Lung (tissue), 12 donors: Measurements from ENCODE around the gene TMEM52. TPM values are rescaled to one million over a fixed set of nuclear protein-coding genes. Genes with fewer than 3 reads are reported as not detected.

Experiments
- ATAC-seq: fragments of 200-7000 bp; cut with Tn5 transposase; one replicate; pipeline ENCODE4 v1.9.1; 2020; ENCODE audit warnings: moderate number of reproducible peaks; ENCODE audit not compliant: insufficient read depth, low FRiP score
- DNase-seq, 3 donors: peaks; one replicate each; pipeline ENCODE4 v3.0.0-alpha.2; 2013 to 2017
- H3K27ac ChIP-seq, 2 donors: one replicate each; pipeline ENCODE4 v1.5.1; 2013; ENCODE audit warnings: mild to moderate bottlenecking in 2 of 2, moderate library complexity in 2 of 2, control low read depth in 1 of 2, inconsistent platforms in 1 of 2, low read depth in 1 of 2, low read length in 1 of 2
- H3K27me3 ChIP-seq, 3 donors: one replicate each; pipeline ENCODE4 v1.5.1; 2013; ENCODE audit warnings: low read length in 2 of 3; ENCODE audit not compliant: control insufficient read depth in 3 of 3, insufficient read depth in 3 of 3
- H3K36me3 ChIP-seq, 4 donors: one replicate each; pipeline ENCODE4 v1.5.1; 2013; ENCODE audit warnings: low read length in 4 of 4, mild to moderate bottlenecking in 1 of 4, moderate library complexity in 1 of 4; ENCODE audit not compliant: control insufficient read depth in 4 of 4, insufficient read depth in 4 of 4
- H3K4me1 ChIP-seq, 5 donors: one replicate each; pipeline ENCODE4 v1.5.1; 2013; ENCODE audit warnings: low read length in 5 of 5, mild to moderate bottlenecking in 2 of 5, moderate library complexity in 1 of 5; ENCODE audit not compliant: control insufficient read depth in 5 of 5, insufficient read depth in 5 of 5
- H3K4me3 ChIP-seq: one replicate; pipeline ENCODE4 v1.5.1; 2013; ENCODE audit warnings: mild to moderate bottlenecking, control low read depth, moderate library complexity
- H3K9ac ChIP-seq, 2 donors: one replicate each; pipeline ENCODE4 v1.5.1; 2013; ENCODE audit warnings: low read length in 2 of 2, control low read depth in 1 of 2; ENCODE audit not compliant: insufficient read depth in 1 of 2
- H3K9me3 ChIP-seq, 4 donors: one replicate each; pipeline ENCODE4 v1.5.1; 2013; ENCODE audit warnings: low read length in 3 of 4, mild to moderate bottlenecking in 1 of 4, moderate library complexity in 1 of 4; ENCODE audit not compliant: control insufficient read depth in 4 of 4, insufficient read depth in 3 of 4
- WGBS, 2 donors: extraction: QIAGEN DNeasy Blood & Tissue Kit; methylation state at CpG; one replicate each; pipeline ENCODE4 v1.1.7; 2013; 5-methylcytosine and 5-hydroxymethylcytosine counted together
- polyA plus RNA-seq, 2 donors: library from polyadenylated mRNA; stranded (reverse); fragments of 200-250 nt; gene quantifications; one replicate each; pipeline ENCODE4 v1.2.1, GENCODE V29; 2013
- total RNA-seq, 2 donors: library from RNA; depleted of rRNA in 1 of 2; stranded (reverse); fragments of >200 nt in 1 of 2; gene quantifications; one replicate each; pipeline ENCODE4 v1.2.1, GENCODE V29; 2014 to 2021
- TF ChIP-seq, protein P1 (sequence below): IDR thresholded peaks from 2 replicates; pipeline ENCODE4 v1.5.1; 2012; ENCODE audit warnings: mild to moderate bottlenecking; ENCODE audit errors: control extremely low read depth, extremely low read depth
- donor health status: control.
- donor health status: control.
- donor health status: Bipolar disorder and iron deficiency.
- donor health status: healthy.
- donor health status: DM: yes; HTN: yes; CAD: no.

Gene TMEM52
- total and polyA plus RNA-seq, 4 donors: 2.8 to 6.1 (median 3.1) TPM; not detected in 1

DNA sequence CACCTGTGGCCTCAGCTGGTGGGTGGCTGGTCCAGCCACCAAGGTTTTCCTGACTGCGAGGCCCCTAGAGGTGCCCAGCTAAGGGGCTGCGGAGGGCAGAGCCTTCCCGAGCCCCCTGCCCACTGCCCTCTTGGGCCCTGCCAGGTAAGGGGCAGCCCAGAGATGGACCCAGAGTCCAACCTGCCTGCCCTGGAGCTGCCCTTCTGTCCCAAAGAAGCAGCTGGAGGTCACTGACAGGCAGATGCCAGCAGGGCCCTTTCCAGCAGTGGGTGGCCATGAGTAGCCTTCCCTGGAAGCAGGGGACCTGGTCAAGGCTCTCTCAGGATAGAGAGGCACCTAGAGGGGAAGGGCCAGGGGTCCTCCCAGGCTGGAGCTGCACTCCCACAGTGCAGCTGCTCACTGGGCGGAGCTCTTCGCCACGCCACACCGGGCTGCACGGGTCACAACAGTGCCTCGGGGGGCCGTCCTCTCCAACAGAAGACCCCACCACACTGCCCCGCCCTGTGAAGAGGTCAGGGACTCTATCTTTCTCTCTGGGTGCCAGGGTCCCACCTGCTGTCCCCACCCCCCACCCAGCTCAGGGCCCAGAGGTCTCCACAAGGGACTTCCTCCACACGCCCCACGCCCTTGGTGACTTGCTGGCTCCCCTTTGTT, 17.3 kb downstream of the TMEM52 start:
- Histone ChIP-seq H3K9ac (no peak overlapping the region), H3K4me1 (peaks cover 0 to 9% (median 0%) of the 10 kb centered on the region in 5 donors), H3K27me3 (no peaks in the 10 kb centered on the region), H3K4me3 (no peak overlapping the region), H3K36me3 (no peaks in the 10 kb centered on the region), H3K27ac (no peak overlapping the region), H3K9me3 (no peaks in the 10 kb centered on the region)
- ATAC-seq (no peak), DNase-seq (no peak)
- WGBS, 2 donors: 76 to 84% methylated on average over 13 of the region's 13 CpGs
- TF ChIP-seq, protein P1, sequence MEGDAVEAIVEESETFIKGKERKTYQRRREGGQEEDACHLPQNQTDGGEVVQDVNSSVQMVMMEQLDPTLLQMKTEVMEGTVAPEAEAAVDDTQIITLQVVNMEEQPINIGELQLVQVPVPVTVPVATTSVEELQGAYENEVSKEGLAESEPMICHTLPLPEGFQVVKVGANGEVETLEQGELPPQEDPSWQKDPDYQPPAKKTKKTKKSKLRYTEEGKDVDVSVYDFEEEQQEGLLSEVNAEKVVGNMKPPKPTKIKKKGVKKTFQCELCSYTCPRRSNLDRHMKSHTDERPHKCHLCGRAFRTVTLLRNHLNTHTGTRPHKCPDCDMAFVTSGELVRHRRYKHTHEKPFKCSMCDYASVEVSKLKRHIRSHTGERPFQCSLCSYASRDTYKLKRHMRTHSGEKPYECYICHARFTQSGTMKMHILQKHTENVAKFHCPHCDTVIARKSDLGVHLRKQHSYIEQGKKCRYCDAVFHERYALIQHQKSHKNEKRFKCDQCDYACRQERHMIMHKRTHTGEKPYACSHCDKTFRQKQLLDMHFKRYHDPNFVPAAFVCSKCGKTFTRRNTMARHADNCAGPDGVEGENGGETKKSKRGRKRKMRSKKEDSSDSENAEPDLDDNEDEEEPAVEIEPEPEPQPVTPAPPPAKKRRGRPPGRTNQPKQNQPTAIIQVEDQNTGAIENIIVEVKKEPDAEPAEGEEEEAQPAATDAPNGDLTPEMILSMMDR: no peak

DNA sequence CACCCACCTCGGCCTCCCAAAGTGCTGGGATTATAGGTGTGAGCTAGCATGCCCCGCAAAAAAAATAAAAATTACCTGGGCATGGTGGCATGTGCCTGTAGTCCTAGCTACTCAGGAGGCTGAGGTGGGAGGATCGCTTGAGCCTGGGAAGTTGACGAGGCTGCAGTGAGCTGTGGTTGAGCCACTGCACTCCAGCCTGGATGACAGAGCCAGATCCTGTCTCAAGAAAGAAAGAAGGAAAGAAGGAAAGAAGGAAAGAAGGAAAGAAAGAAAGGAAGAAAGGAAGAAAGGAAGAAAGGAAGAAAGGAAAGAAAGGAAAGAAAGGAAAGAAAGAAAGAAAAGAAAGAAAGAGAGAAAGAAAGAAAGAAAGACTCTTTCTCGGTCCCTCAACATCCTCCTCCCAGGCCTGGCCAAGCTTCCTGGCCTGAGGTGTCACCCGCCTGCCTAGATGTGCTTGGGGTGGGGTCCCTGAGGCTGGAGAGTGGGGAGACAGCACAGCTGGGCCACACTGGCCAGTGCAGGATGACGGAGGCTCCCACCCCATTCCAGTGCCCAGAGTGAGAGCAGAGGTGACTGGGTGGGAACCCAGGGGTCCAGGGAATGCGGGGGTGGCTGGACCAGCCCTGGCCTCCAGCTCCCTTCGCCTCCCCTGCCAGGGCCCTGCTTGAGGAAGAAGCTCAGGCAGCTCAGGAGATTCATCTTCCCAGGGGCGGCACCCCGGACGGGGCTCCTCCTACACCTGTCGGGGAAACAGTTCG, 18.0 kb downstream of the TMEM52 start:
- peaks cover 0 to 9% (median 0%) of the 10 kb centered on the region in 5 donors for H3K4me1 ChIP-seq
- DNase-seq (no peak), ATAC-seq (no peak)
- H3K4me3 ChIP-seq: no peak overlapping the region
- no peaks in the 10 kb centered on the region for H3K9me3 ChIP-seq
- WGBS, 2 donors: 79 to 80% methylated on average over 14 of the region's 14 CpGs
- no peak overlapping the region for H3K9ac ChIP-seq
- H3K36me3 ChIP-seq: no peaks in the 10 kb centered on the region
- TF ChIP-seq, protein P1: no peak
- no peaks in the 10 kb centered on the region for H3K27me3 ChIP-seq
- no peak overlapping the region for H3K27ac ChIP-seq

DNA sequence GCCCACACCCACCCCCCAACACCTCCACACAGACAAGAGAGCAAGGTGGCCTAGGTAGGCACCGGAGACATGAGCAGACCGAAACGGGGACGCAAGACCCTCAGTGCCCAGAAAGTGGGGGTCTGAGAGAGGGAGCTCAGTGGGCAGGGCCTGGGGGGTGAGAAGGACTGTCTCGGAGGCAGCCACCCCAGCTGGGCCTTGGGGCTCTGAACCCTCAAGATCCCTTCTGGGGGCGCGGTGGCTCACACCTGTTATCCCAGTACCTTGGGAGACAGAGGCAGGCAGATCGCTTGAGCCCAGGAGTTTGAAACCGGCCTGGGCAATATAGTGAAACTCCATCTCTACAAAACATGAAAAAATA, 19.1 kb downstream of the TMEM52 start:
- H3K4me3 ChIP-seq: no peak overlapping the region
- no peaks in the 10 kb centered on the region for H3K9me3 ChIP-seq
- peaks cover 0 to 11% (median 0%) of the 10 kb centered on the region in 5 donors for H3K4me1 ChIP-seq
- no peaks in the 10 kb centered on the region for H3K36me3 ChIP-seq
- 49 to 78% methylated on average over 9 of the region's 9 CpGs for WGBS, 2 donors
- peaks cover 0 to 2% (median 0%) of the 10 kb centered on the region in 3 donors for H3K27me3 ChIP-seq
- DNase-seq (no peak), ATAC-seq (no peak)
- no peak overlapping the region for H3K9ac ChIP-seq
- no peak overlapping the region for H3K27ac ChIP-seq
- TF ChIP-seq, protein P1: no peak
